Measurements from ENCODE around the gene UPF2.

DNA sequence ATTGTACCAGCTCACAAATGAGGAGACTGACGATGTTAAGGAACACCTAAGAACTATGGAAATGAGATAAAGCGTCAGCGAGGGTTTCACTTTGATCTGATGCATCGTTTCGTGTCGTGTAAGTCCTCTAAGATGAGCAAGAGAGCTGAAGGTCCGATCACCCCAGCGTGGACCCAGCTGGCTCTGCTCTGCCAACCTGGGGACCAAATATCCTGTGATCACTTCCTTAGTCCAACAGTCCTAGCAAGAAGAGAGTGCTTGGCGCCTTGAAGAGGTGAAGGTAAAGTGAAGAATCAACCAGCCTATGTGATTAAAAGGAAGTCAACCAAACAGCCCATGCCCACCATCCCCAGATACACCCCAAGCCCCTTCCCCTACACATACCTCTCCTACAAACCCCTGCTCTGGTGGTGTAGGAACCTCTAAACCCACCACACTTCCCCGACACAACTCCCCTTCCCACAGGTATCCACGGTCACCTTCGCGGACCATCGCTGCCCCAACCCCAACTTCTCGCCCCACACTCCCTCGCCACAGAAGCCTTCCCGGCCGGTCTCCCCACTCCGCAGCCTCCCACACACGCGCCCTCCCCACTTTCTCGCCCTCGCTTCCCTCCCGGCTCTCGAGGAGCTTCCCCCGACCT is 722 bp downstream of the UPF2 start:
- TF ChIP-seq, protein P1, sequence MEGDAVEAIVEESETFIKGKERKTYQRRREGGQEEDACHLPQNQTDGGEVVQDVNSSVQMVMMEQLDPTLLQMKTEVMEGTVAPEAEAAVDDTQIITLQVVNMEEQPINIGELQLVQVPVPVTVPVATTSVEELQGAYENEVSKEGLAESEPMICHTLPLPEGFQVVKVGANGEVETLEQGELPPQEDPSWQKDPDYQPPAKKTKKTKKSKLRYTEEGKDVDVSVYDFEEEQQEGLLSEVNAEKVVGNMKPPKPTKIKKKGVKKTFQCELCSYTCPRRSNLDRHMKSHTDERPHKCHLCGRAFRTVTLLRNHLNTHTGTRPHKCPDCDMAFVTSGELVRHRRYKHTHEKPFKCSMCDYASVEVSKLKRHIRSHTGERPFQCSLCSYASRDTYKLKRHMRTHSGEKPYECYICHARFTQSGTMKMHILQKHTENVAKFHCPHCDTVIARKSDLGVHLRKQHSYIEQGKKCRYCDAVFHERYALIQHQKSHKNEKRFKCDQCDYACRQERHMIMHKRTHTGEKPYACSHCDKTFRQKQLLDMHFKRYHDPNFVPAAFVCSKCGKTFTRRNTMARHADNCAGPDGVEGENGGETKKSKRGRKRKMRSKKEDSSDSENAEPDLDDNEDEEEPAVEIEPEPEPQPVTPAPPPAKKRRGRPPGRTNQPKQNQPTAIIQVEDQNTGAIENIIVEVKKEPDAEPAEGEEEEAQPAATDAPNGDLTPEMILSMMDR (conservative IDR thresholded peaks at IDR 0.05; ENCODE audit: low read depth, low read length): no peak
- no peak for TF ChIP-seq EZH2 (IDR thresholded peaks at IDR 0.05; ENCODE audit: borderline replicate concordance, low read depth, low read length, poor library complexity, severe bottlenecking)

Measured in A673 (cell line).